ENCODE data around the gene UBB. TPM values are rescaled to one million over a fixed set of nuclear protein-coding genes. Genes with fewer than 3 reads are reported as not detected.
A peak's percentile ranks its signal among the peaks of the same experiment; 100 is the strongest.

The UBB gene
- total and polyA plus RNA-seq, 9 of the 15 experiments (the other 6 are each of a cell fraction or from before 2014, with no cell fraction given) = 1,069 to 4,143 (median 1,696) TPM

DNA sequence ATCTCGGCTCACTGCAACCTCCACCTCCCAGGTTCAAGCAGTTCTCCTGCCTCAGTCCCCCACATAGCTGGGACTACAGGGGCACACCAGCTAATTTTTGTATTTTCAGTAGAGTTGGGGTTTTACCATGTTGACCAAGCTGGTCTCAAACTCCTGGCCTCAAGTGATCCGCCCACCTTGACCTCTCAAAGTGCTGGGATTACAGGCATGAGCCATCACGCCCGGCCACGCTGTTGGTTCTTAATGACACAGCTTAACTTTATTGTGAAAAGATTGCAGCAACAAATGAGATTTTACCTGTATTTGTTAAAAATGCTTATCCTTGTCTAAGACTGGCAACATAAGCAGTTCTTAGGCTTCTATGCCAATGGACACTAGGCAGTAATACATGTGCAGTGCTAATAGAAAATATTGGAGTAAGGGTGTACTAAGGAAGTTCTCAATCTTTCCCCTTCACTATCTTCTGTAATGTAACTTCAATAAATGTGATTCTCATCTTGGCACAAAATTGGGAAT is 2.9 kb downstream of the UBB start:
- Histone ChIP-seq H3K9me1 (ENCODE audit: control insufficient read depth, insufficient read depth, low read length) (no peaks in the 10 kb centered on the region), H3K4me2 (ENCODE audit: insufficient read depth, low read length) (peak overlapping the region; percentile 77), H4K20me1 (replicated peaks; ENCODE audit: control insufficient read depth, insufficient read depth, low read length) (peaks cover 11% of the 10 kb centered on the region; the same call in 1 of the 2 replicates), H3K4me3 (no peak overlapping the region; the same call in 1 of the 2 replicates), H3K79me2 (ENCODE audit: control insufficient read depth, insufficient read depth, low read length) (peaks cover 50% of the 10 kb centered on the region), H3K27ac (ENCODE audit: extremely low read depth, low read depth, low read length) (peak overlapping the region; percentile 55; the same call in 1 of the 3 replicates), H3K4me1 (replicated peaks in 1 of 2; ENCODE audit: control insufficient read depth in 2 of 2, insufficient read depth in 2 of 2, low read length in 2 of 2) (peaks cover 13 to 27% of the 10 kb centered on the region in 2 experiments; a peak in 4 of 5 replicates), H3K36me3 (ENCODE audit: control insufficient read depth, insufficient read depth, low read length) (peaks cover 29% of the 10 kb centered on the region; the same call in 2 of the 3 replicates), H3K9ac (ENCODE audit: insufficient read depth in 1 of 2, low read depth in 2 of 2, low read length in 2 of 2) (peak overlapping the region in 1 of 2 experiments; percentile 45; a peak in 1 of 4 replicates), H3K9me3 (replicated peaks; ENCODE audit: control insufficient read depth, insufficient read depth, low read depth, low read length) (no peaks in the 10 kb centered on the region), H3K27me3 (ENCODE audit: control insufficient read depth in 2 of 2, insufficient read depth in 2 of 2, low read length in 2 of 2) (no peaks in the 10 kb centered on the region), H2AFZ (ENCODE audit: low read depth, low read length) (no peak overlapping the region)
- FAIRE-seq (no peak), DNase-seq (ENCODE audit: extremely low read depth in 1 of 4, low spot score in 3 of 4) (no peak), ATAC-seq (no peak)
- intact Hi-C loops (cut with micrococcal nuclease) (no loop called here), in situ Hi-C loops (cut with MboI) (no loop called here)
- WGBS (ENCODE audit: insufficient coverage, low coverage, missing lambda C conversion rate) = 45% methylated on average over 5 of the region's 5 CpGs
- POLR2A ChIA-PET = interaction anchor here (0.6 to 3.8 kb wide), 11 partner anchors 12 to 350 kb away, joined by 3 to 39 read pairs (median 5); partner anchors contain the start of genes CENPV, NCOR1 and TRPV2
- BruUV-seq (replicated peaks) = no TSS peak
- CTCF ChIA-PET (ENCODE audit: low intra/inter-chr PET ratio) = interaction anchor here (0.5 kb wide), 1 partner anchor 29 kb away, joined by 3 read pairs; no protein-coding TSS in a partner anchor
- TF ChIP-seq, protein P1, sequence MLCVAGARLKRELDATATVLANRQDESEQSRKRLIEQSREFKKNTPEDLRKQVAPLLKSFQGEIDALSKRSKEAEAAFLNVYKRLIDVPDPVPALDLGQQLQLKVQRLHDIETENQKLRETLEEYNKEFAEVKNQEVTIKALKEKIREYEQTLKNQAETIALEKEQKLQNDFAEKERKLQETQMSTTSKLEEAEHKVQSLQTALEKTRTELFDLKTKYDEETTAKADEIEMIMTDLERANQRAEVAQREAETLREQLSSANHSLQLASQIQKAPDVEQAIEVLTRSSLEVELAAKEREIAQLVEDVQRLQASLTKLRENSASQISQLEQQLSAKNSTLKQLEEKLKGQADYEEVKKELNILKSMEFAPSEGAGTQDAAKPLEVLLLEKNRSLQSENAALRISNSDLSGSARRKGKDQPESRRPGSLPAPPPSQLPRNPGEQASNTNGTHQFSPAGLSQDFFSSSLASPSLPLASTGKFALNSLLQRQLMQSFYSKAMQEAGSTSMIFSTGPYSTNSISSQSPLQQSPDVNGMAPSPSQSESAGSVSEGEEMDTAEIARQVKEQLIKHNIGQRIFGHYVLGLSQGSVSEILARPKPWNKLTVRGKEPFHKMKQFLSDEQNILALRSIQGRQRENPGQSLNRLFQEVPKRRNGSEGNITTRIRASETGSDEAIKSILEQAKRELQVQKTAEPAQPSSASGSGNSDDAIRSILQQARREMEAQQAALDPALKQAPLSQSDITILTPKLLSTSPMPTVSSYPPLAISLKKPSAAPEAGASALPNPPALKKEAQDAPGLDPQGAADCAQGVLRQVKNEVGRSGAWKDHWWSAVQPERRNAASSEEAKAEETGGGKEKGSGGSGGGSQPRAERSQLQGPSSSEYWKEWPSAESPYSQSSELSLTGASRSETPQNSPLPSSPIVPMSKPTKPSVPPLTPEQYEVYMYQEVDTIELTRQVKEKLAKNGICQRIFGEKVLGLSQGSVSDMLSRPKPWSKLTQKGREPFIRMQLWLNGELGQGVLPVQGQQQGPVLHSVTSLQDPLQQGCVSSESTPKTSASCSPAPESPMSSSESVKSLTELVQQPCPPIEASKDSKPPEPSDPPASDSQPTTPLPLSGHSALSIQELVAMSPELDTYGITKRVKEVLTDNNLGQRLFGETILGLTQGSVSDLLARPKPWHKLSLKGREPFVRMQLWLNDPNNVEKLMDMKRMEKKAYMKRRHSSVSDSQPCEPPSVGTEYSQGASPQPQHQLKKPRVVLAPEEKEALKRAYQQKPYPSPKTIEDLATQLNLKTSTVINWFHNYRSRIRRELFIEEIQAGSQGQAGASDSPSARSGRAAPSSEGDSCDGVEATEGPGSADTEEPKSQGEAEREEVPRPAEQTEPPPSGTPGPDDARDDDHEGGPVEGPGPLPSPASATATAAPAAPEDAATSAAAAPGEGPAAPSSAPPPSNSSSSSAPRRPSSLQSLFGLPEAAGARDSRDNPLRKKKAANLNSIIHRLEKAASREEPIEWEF (CRISPR knock-in tag; IDR thresholded peaks at IDR 0.05) = no peak
- TF ChIP-seq, protein P2, sequence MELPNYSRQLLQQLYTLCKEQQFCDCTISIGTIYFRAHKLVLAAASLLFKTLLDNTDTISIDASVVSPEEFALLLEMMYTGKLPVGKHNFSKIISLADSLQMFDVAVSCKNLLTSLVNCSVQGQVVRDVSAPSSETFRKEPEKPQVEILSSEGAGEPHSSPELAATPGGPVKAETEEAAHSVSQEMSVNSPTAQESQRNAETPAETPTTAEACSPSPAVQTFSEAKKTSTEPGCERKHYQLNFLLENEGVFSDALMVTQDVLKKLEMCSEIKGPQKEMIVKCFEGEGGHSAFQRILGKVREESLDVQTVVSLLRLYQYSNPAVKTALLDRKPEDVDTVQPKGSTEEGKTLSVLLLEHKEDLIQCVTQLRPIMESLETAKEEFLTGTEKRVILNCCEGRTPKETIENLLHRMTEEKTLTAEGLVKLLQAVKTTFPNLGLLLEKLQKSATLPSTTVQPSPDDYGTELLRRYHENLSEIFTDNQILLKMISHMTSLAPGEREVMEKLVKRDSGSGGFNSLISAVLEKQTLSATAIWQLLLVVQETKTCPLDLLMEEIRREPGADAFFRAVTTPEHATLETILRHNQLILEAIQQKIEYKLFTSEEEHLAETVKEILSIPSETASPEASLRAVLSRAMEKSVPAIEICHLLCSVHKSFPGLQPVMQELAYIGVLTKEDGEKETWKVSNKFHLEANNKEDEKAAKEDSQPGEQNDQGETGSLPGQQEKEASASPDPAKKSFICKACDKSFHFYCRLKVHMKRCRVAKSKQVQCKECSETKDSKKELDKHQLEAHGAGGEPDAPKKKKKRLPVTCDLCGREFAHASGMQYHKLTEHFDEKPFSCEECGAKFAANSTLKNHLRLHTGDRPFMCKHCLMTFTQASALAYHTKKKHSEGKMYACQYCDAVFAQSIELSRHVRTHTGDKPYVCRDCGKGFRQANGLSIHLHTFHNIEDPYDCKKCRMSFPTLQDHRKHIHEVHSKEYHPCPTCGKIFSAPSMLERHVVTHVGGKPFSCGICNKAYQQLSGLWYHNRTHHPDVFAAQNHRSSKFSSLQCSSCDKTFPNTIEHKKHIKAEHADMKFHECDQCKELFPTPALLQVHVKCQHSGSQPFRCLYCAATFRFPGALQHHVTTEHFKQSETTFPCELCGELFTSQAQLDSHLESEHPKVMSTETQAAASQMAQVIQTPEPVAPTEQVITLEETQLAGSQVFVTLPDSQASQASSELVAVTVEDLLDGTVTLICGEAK (IDR thresholded peaks at IDR 0.05) = 0 out of 2 replicates have a peak, but pooled peaks have one; percentile 23
- TF ChIP-seq, protein P2 (CRISPR knock-in tag; IDR thresholded peaks at IDR 0.05) = no peak

Measured in K562 (cell line).